ENCODE measurements around the gene MON2.
"Not testable (repeated sequence)": the region's sequence is repeated elsewhere in the genome, so short reads cannot be mapped to it uniquely, and the experiment has no call there.

Gene MON2

DNA sequence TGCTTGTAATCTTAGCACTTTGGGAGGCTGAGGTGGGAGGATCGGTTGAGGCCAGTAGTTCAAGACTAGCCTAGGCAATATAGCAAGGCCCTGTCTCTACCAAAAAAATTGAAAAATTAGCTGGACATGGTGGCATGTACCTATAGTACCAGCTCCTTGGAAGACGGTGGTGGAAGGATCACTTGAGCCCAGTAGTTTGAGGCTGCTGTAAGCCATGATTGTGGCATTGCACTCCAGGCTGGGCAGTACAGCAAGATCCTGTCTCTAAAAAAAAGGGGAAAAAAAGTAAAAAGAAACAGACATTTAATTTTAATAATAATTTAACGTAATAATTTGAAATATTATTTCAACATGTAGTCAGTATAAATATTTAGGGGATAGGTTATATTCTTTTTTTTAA, 16.1 kb downstream of the MON2 start:
- no peak for DNase-seq

DNA sequence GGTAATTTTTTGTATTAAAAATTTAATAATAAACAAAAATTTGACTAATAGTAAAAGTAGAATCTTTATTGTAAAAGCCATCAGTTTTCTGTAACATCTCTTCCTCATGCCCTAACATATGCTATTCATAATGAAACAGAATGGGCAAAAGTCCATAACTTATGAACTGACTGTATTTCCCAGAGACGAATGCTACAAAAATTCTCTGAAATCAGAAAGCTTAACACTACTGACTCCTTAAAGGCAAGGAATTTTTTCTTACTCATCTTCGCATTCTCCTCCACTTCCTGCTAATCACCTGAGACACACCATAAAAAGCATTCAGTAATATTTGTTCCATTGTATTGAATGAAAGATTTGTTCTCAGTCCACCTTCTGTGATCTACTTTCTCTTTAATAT, 17.6 kb downstream of the MON2 start:
- no peak for DNase-seq

GRCh38 chr12:62505786-62506185, 39.2 kb downstream of the MON2 start:
- DNase-seq, result no peak

DNA sequence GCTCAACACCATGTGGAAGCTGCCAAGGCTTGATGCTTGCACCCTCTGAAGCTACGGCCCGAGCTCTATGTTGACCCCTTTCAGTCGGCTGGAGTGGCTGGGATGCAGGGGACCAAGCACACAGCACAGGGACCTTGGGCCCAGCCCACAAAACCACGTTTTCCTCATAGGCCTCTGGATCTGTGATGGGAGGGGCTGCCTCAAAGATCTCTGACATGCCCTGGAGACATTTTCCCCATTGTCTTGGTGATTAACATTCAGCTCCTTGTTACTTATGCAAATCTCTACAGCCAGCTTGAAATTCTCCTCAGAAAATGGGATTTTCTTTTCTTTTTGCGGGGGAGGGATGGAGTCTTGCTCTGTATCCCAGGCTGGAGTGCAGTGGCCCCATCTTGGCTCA, 46.3 kb downstream of the MON2 start:
- DNase-seq, result no peak

DNA sequence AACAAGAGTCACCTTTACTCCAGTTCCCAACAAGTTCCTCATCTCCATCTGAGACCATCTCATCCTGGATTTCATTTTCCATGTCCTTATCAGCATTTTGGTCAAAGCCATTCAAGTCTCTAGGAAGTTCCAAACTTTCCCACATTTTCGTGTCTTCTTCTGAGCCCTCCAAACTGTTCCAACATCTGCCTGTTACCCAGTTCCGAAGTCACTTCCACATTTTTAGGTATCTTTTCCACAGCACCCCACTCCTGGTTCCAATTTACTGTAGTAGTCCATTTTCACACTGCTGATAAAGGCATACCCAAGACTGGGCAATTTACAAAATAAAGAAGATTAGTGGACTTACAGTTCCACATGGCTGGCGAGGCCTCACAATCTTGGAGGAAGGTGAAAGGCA, 47.5 kb downstream of the MON2 start:
- DNase-seq, result not testable (repeated sequence)

DNA sequence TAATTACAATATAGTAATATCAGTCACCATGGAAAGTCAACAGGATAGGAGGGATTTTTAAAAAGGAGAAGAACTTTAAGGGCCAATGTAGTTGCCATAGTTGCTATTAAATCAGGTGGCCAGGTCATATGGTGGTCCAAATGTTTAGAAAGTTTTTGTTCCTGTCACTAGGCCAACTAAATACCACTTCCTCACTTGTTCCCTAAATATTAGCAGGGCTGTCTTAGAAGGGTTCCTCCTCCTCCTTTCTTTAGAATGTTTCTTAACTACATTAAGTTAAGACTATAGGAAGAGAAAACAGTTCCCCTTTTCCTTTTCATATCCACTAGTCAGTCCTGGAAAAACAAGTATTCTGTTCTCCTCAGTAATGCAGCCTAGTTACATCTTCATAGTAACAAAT, 50.3 kb downstream of the MON2 start:
- DNase-seq, result no peak

DNA sequence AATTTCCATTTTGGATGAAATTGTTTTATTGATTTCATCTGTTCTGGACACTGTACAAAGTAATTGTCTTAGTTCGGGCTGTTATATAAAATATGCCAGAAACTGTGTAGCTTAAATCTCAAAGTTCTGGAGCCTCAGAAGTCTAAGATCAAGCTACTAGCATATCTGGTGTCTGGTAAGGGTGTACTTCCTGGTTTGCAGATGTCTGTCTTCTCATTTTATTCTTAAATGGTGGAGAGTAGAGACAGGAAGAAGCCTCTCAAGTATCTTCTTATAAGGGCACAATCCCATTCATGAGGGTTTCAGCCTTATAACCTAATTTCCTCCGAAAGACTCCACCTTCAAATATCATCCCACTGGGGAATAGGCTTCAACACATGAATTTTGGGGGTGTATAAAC, 51.3 kb downstream of the MON2 start:
- DNase-seq, result no peak

GRCh38 chr12:62519043-62519442, 52.4 kb downstream of the MON2 start:
- DNase-seq, result no peak

- no peak for DNase-seq
Observed at GRCh38 chr12:62520361-62520760, 53.7 kb downstream of the MON2 start.

GRCh38 chr12:62522984-62523383, 56.4 kb downstream of the MON2 start:
- no peak for DNase-seq

- DNase-seq, result no peak
Observed at GRCh38 chr12:62523619-62524018, 57.0 kb downstream of the MON2 start.

- DNase-seq, result no peak
Observed at GRCh38 chr12:62525271-62525670, 58.6 kb downstream of the MON2 start.

DNA sequence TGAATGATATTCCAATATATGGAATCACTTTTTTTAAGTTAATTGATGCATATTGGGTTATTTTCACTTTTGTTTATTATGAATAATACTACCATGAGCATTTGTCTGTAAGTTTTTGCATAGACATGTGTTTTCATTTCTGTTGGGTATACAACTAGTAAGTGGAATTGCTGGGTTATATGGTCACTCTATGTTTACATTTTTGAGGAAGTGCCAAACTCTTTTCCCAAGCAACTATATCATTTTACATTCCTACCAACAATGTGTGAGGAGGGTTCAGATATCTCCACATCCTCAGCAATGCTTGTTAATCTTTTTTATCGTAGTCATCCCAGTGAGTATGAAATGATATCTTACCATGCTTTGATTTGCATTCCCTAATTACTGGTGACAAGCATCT, 64.0 kb downstream of the MON2 start:
- no peak for DNase-seq

- no peak for DNase-seq
Observed at GRCh38 chr12:62532333-62532732, 65.7 kb downstream of the MON2 start.

- no peak for DNase-seq
Observed at GRCh38 chr12:62533087-62533754, 66.6 kb downstream of the MON2 start.

- no peak for DNase-seq
Observed at GRCh38 chr12:62533755-62534107, 67.1 kb downstream of the MON2 start.

GRCh38 chr12:62536546-62536945, 69.9 kb downstream of the MON2 start:
- no peak for DNase-seq

- DNase-seq, result no peak
Observed at GRCh38 chr12:62537551-62537950, 70.9 kb downstream of the MON2 start.

DNA sequence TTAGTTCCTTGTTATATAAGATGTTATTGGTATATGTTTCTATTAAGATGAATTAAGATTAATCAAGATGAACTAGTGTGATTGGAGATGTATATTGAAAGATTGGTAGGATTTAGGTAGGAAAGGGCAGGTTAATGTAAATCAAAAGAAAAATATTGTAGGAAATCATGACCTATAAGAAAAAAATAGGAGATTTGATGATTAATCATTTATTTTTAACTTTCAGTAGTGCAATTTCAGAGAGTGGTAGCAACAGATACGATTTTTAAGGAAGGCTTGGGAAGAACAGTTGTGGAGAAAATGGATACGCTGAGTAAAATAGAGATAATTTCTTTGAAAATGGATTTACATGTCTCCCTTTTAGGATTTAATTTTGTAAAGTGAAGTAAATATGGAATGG, 73.7 kb downstream of the MON2 start:
- no peak for DNase-seq

DNA sequence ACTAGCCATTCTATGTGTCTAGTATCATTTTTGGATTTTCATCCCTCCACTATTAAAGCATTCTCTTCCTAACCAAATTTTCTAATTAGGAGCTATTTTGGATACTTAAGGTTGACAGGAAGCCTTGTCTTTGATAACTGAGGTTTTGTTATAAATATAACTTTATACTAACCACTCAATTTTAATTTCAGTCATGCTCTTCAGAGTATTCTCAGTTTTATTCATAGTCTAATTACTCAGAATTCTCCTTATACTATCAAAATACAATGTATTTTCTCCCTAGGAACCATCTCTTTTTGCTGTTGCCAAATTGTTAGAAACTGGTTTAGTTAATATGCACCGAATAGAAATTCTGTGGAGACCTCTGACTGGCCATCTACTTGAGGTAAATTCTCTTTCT, 76.2 kb downstream of the MON2 start:
- no peak for DNase-seq

DNA sequence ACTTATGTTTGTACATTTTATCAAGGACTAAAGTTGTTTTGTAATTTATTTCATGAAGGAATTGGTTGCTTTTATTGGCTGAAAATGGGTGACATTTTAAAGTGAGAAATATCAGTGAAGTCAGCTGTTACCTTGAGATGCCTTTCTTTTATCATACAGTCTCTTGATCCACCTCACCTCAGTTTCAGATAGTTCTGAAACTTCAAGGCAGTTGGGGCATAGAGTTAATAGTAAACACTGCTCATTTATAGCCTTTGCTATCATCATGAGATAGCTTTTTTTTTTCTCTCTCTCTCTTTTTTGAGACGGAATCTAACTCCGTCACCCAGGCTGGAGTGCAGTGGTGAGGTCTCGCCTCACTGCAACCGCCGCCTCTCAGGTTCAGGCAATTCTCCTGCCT, 76.7 kb downstream of the MON2 start:
- DNase-seq, result no peak

DNA sequence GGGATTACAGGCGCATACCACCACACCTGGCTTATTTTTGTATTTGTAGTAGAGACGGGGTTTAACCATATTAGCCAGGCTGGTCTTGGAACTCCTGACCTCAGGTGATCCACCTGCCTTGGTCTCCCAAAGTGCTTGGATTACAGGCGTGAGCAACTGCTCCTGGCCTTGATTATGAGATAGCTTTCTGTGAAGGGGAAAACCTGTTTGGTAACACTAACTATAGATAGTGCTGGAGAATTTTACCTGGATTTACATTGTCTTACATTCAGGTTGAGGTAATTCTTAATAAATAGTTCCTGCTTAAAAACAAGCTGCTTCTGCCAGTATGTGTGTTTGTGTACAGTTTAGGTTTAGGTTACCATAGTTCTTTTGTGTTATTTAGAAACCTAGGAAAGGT, 77.1 kb downstream of the MON2 start:
- DNase-seq, result no peak

DNA sequence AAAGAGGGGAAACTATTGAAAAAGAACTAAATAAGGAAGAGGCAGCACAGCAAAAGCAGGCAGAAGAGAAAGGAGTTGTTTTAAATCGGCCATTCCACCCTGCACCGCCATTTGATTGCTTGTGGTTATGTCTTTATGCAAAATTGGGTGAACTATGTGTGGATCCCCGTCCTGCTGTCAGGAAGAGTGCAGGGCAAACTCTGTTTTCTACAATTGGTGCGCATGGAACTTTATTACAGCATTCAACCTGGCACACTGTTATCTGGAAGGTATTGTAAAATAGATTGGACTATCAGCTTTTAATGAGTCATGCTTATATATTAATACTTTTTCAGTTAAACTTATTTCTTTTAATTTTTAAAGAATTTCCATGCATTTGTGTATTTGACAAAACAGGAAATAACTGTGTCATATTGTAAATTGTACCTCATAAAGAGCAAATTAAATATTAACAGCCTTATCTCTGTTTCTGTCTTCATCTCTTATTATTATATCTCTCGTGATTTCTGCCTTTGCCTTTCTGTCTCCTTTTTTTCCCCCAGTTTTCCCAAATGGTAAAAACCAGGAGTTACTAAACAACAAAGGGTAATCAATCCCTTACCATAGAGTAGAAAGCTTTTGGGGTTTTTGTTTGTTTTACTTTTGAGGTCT, 86.4 kb downstream of the MON2 start:
- DNase-seq, result no peak

DNA sequence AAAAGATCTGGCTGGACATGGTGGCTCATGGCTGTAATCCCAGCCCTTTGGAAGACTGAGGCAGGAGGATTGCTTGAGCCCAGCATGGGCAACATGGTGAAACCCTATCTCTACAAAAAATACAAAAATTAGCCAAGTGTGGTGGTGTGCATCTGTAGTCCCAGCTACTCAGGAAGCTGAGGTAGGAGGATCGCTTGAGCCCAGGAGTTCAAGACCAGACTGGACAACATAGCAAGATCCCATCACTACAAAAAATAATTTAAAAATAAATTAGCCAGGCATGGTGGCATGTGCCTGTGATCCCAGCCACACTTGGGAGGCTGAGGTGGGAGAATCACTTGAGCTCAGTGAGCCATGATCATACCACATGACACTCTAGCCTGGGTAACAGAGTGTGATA, 92.7 kb downstream of the MON2 start:
- not testable (repeated sequence) for DNase-seq

GRCh38 chr12:62562846-62563245, 96.2 kb downstream of the MON2 start:
- no peak for DNase-seq

Data from NCI-H2107 (cell line).